ENCODE measurements around the gene SLC25A29.
"Not testable (repeated sequence)": the region's sequence is repeated elsewhere in the genome, so short reads cannot be mapped to it uniquely, and the experiment has no call there.

The SLC25A29 gene

GRCh38 chr14:100306101-100306997 is at the start of gene SLC25A29:
Gene SLC25A29, minus strand, starts transcription at chr14:100306444. Its CDS starts 212 bp downstream, at chr14:100306232.
- peak; percentile 89 for DNase-seq

GRCh38 chr14:100350986-100351385 is 44.7 kb upstream of the SLC25A29 start:
- DNase-seq, result no peak

DNA sequence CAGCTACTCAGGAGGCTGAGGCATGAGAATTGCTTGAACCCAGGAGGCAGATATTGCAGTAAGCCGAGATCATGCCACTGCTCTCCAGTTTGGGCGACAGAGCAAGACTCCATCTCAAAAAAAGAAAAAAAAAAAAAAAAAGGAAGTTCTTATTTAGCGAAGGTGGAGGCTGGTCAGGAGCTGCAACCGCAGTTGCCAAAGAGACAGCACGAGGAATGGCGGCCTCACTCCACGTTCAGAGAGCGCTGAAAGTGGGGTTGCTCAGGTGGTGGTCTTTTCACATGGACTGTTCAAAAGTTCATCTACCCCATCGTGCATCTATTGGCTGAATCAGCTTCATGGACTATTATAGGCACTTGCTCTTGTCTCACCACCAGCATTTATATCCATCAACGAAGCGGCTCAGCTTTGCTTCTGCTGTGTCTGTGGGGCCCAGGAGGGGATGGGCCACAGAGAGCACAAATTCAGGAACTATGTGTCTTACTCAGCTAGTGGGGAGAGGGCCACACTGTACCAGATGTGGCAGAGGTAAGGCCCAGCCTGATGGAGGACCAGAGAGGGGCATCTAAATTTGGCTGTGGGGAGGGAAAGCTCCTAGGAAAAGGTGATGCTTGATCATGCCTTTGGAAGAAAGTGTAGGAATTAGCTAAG is 44.2 kb upstream of the SLC25A29 start:
- DNase-seq, result no peak

DNA sequence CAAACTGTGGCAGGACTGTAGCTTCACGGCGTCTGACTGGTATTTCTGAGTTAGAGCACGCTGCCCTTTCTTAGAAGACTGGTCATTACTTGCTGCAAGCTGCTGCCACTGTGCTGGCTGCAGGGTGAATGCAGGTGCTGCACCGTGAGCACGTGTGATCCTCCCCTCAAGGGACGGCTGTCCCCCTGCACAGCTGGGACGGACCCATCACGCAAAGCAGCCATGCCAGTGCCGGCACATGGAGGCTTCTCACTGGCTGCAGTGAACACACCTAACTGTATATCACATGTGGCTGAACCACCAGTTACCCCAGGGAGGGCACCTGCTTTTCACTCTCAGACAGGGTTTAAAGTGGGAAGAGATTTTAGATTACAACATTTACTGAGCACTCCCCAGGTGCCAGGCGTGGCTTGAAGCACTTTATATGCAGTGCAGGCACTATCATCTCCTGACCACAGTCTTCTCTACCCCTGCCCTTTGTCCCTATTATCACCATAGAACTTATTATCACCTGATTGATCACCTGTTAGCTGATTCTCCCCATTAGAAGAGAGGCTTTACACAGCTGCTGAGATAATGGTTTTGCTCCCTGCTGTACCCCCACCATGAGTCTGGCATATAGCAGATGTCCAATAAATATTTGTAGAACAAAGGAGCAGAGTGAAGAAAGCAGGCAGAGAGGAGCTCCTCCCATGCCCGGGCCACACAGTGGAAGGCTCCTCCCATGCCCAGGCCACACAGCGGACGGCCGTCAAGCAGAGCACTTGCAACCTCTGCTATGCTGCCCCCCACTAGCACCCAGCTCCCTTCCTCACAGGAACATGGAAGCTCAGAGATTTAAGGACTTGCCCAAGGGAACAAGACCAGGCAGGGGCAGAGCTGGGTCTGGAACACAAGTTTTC is 42.8 kb upstream of the SLC25A29 start:
- DNase-seq, result no peak

DNA sequence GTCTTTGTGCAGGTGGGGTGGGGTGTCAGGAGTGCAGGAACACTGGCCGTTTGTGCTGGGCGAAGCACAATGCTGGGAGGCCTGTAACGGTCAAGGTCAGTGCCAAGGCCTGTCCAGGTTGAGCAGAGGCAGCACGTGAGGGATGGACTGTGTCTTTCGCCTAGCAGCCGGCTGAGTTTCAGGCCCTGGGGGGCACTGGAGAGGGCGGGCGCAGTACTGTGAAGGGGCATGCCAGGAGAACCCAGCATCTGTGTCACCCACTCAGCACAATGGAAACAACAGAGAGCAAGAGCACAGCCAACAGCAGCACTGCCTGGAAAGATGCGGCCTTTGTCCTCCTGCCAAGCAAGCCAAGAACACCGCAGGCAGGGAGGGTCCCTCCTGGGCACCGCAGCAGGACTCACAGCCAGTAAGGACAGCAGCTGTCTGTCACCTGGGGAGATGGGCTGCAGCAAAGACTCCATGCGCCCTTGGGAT is 42.0 kb upstream of the SLC25A29 start:
- DNase-seq, result no peak

- no peak for DNase-seq
Measured at GRCh38 chr14:100346306-100347091, 40.3 kb upstream of the SLC25A29 start.

DNA sequence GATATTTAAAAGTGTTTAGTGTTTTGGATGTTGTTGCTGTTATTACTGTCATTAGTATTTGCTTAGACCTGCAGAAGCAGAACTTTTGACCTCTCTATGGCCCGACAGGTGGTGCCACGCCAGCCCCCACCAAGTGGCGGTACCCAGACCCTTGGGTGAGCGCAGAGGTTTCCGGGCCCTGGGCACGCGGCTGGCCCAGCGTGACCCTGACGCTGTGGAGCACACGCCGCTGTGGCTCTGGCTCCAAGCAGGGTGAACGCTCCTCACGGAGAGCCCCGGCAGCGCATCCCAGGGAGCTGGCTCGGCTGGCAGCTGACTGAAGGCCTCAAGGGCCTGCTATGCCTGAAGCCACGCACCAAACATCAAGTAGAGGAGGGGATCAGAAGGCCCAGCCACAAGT is 39.5 kb upstream of the SLC25A29 start:
- DNase-seq, result no peak

DNA sequence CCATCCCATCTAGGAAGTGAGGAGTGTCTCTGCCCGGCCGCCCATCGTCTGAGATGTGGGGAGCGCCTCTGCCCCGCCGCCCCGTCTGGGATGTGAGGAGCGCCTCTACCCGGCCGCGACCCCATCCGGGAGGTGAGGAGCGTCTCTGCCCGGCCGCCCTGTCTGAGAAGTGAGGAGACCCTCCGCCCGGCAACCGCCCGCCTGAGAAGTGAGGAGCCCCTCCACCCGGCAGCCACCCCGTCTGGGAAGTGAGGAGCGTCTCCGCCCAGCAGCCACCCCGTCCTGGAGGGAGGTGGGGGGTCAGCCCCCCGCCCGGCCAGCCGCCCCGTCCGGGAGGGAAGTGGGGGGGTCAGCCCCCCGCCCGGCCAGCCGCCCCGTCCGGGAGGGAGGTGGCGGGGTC is 38.4 kb upstream of the SLC25A29 start:
- not testable (repeated sequence) for DNase-seq

DNA sequence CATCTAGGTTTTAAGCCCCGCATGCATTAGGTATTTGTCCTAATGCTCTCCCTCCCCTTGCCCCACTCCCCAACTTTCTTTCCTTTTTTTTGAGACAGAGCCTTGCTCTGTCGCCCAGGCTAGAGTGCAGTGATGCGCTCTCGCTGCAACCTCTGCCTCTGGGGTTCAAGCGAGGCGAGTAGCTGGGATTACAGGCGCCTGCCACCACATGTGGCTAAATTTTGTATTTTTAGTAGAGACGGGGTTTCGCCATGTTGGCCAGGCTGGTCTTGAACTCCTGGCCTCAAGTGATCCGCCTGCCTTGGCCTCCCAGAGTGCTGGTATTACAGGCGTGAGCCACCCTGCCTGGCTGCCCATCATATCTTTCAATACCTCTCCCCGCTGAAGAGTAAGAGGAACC is 36.6 kb upstream of the SLC25A29 start:
- DNase-seq, result not testable (repeated sequence)

DNA sequence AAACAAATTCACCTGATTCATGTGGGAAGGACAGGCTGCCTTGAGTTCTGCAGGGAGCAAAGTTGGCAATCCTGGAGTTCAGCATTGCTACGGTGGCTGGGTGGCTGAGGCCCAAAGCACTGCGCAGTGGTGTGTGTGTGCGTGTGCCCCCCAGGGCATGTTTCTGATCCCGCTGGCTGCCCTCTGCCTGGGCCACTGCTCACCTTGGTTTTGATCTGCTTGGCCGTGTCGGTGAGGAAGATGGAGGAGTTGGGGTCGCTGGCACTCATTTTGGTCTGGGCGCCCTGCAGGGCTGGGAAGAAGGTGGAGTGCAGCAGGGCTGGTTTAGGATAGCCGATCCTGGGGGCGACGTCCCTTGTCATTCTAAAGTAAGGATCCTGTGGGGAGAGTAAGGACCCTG is 36.0 kb upstream of the SLC25A29 start:
- DNase-seq, result no peak

- peak; percentile 21 for DNase-seq
Measured at GRCh38 chr14:100341301-100342031, 35.2 kb upstream of the SLC25A29 start.

- DNase-seq, result no peak
Measured at GRCh38 chr14:100340423-100340813, 34.2 kb upstream of the SLC25A29 start.

DNA sequence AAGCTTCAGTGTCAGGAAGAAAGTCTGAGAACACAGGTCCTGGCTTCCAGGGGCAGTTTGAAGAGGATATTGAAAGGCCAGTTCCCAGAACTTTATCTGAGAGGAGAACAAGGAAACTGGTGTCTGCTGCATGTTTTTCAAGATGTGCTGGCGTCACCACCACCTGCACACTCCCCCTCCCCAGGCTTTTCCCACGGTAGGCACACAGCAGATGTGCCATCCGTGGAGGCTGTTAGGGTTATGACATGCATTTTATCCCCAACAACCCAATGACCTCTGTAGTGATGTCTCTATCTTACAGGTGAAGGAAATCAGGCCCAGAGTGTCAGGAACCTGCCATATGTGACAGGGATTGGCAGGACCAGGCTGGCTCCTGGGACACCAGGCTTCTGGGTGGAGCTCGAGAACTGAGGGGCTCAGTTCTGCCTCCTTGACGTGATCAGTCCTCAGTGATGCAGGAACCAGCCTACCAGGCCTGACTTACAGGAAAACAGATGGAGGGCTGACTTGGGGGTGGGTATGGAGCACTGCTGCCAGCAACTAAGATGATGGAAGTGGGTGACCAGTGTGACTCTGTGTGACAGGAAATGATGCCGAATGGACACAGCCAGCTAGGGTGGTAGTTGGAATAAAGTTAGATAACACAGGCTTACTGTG is 33.6 kb upstream of the SLC25A29 start:
- no peak for DNase-seq

GRCh38 chr14:100336618-100337530 is 30.6 kb upstream of the SLC25A29 start:
- no peak for DNase-seq

- no peak for DNase-seq
Measured at GRCh38 chr14:100334904-100335303, 28.7 kb upstream of the SLC25A29 start.

GRCh38 chr14:100333827-100334226 is 27.6 kb upstream of the SLC25A29 start:
- DNase-seq, result no peak

DNA sequence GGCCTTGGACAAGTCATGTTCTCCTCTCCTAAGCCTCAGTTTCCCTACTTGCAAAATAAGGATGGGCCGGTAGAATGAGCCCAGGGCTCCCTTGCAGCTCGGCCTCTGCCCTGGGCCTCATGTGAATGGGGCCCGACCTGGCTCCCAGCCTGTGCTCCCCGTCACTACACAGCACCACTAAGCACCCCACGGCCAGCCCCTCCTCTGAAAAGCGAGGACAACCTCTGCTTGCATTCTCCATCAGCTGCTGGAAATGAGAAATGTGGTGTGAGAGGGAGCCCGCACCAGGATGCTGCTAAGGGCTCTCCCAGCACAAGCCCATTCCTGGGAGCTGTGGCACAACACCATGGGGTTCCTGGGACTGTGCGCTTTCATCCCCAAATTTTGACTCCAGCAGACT is 27.1 kb upstream of the SLC25A29 start:
- no peak for DNase-seq

DNA sequence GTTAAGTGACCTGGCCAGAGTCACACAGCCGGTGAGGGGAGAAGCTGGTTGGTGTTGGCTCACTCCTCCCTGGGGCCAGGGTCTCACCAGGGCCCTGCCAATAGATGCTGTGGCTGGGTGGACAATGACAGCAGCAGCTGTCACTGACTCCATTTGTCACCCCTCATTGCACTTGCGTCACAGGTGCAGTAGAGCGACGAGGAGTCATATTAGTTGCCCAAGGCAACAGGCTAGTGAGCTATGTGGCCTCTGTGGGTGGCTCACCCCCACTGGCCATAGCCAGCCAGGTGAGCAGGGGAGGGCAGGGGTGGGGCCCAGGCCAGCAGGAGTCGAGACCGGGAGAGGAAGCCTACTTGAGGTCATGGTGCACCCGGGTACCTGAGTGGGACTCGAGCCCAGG is 26.6 kb upstream of the SLC25A29 start:
- DNase-seq, result no peak

- DNase-seq, result no peak
Measured at GRCh38 chr14:100332071-100332639, 25.9 kb upstream of the SLC25A29 start.
